GM12873 (cell line): ENCODE data around the gene RAPGEF3.

Experiments
- TF ChIP-seq, protein P1 (sequence below): IDR thresholded peaks from 2 replicates; pipeline ENCODE4 v1.5.1; 2012; ENCODE audit warnings: low read depth, mild to moderate bottlenecking, moderate library complexity, low read length, control low read depth; ENCODE audit not compliant: insufficient read depth; ENCODE audit errors: missing control alignments

Gene RAPGEF3

DNA sequence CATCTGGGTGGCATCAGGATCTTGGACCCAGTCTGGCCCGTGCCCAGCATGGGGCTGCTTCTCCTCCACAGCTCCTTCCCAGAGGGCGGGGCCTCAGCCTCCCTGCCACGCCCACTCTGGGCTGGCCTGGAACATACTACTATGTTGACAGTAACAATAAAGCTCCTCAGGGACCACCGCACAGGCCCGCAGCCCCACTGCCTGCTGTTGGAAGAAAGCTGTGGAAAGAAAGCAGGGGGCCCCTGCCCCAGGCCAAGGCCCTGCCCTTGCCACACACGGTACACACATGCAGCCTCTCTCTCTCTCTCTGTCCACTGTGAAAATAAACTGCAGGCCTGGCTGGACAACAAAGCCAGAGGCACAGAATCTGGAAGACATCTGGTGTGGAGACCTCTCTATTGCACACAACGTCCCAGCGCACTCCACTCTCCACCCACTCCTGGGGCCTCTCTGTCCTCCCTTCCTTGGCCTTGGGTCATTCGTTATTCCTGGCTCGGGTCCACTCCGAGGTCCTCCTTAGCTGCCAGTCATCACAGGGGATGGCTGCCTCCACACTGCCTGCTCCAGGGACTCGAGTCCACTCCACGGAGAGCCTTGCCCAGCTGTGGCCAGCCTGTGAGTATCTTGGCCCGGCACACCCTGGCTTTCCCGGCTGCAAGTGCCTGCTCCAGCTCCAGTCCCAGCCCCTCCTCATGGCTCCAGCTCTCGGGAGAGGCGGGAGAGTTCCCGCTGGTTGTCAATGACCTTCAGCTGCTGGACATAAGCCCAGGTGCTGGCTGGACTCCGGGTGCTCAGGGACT, 21.6 kb downstream of the RAPGEF3 start:
- TF ChIP-seq, protein P1, sequence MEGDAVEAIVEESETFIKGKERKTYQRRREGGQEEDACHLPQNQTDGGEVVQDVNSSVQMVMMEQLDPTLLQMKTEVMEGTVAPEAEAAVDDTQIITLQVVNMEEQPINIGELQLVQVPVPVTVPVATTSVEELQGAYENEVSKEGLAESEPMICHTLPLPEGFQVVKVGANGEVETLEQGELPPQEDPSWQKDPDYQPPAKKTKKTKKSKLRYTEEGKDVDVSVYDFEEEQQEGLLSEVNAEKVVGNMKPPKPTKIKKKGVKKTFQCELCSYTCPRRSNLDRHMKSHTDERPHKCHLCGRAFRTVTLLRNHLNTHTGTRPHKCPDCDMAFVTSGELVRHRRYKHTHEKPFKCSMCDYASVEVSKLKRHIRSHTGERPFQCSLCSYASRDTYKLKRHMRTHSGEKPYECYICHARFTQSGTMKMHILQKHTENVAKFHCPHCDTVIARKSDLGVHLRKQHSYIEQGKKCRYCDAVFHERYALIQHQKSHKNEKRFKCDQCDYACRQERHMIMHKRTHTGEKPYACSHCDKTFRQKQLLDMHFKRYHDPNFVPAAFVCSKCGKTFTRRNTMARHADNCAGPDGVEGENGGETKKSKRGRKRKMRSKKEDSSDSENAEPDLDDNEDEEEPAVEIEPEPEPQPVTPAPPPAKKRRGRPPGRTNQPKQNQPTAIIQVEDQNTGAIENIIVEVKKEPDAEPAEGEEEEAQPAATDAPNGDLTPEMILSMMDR = no peak

DNA sequence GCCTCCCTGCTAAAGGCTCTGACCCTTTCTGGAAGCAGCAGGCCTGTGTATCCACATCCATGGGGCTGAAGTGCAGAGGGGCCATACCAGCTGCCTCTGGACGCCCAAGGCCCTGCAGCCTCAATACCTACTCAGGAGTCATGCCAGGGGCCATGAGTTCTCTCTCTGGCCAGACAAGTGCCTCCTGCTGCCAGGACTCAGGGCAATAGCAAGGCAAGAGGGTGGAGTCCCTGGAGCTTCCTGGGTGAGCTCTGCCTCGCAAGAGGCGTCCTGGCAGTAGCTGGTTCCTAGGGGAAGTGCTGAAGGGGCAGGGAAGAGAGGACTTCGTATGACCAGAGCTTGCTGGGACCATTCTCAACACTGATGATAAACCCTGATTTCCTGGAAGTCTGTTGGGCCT, 22.5 kb downstream of the RAPGEF3 start:
- TF ChIP-seq, protein P1 = no peak

DNA sequence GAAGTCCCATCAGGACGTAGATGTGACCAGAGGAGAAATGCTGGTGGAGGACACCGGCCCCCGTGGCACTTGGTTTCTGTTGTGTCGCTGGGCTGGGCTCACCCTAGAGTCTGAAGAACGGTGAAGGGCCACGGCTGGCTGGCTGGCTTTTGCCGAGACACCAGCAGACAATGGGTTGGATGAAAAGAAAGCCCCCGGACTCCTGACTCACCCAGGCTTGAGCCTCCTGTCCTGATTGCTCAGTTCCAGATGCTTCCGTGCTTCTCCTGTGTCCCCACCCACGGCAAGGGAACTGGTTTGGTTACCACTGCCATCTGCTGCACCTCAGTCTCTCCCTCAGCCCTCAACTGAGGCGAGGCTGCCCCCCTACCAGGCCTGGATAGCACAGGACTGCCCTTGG, 23.0 kb downstream of the RAPGEF3 start:
- TF ChIP-seq, protein P1 = no peak

DNA sequence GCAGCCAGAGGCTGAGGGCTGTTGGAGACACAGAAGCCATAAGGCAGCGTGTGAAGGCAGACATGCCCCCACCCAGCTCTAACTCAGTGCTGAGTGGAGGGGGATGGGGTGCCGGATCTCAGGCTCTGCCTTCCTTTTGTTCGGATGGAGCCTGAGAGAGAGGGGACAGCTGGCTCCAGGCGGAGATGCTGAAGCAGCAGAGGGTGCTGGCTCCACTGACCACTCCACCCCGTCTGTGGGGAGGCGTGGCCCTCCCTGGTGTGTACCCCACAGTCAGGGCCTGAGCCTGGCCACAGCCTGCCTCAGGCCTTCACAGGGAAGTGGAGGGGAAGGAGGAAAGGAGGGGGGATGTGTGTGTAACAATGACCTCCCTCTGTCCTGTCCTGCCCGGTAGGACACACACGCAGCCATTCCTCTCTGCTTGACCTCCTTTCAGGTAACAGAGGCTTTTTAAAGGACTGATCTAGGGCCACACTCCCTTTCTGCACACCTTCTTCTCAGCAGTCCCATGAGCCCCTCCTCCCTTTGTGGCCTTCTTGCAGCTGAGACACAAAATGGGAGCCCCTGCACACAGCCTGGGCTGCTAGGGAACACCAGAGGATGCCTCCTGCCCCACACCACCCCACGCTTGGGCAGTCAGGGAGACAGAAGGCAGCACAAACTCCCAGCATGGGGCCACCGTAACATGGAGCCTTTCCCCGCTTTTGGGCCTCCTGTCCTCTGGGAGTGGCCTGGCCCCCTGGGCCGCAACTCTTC, 23.8 kb downstream of the RAPGEF3 start:
- TF ChIP-seq, protein P1 = no peak

DNA sequence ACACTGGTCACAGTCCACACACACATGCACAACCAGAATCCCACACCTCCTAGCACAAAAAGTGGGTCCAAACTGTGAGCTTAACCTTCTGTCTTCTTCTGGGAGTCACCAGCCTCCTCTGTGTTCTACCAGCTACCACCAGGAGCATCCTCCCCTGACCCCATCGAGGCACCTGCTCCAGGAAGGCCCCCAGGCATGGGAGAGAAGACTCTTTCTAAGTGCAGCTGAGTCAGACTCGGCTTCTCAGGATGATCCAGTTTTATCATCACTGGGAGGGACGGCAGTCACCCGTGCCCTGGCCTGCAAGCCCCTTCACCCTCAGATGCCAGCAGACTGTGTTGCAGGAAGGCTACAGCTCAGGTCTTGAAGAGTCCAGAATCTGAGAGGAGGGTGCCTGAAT, 25.5 kb downstream of the RAPGEF3 start:
- TF ChIP-seq, protein P1 = no peak

DNA sequence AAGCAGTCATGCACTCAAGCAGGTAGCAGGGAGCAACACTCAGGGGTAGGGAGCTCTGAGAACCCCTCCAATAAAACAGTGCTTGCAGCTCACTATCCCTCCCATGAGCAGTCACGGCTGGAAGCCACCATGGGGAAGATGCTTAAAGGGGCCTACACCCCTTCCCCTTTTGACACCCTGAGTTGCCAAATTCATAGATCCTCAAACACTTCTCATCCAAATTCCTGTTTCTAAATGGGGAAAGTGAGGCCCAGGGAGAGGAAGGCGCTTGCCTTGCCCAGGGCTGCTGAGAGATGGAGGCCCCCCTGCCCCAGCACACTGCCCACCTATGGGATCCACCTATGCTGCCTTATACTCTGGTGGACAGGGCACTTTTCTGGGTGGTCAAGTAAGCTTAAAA, 26.2 kb downstream of the RAPGEF3 start:
- TF ChIP-seq, protein P1 = no peak

DNA sequence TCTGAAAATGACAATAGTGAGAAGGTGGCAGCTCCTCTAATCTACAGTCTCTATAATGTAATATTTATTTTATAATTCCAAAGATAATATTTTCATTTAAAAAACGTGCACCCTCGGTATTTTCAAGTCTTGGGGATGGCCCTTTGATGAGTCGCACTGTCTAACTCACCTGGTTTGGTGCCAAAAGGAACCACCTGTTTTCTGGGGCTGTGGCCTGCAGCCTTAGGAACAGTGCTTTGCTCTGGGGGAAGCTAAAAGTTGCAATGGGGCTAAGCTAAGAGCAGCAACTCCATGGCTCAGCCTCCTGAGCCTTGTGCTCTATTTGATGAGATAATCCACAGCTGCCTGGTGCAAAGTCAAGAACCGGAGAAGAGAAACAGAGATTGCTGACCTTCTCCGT, 27.0 kb downstream of the RAPGEF3 start:
- TF ChIP-seq, protein P1 = no peak
